Measurements from ENCODE around the gene TMEM161A. TPM values are rescaled to one million over a fixed set of nuclear protein-coding genes. Genes with fewer than 3 reads are reported as not detected.
A peak's percentile ranks its signal among the peaks of the same experiment; 100 is the strongest.

Gene TMEM161A
- total and polyA plus RNA-seq, 8 donors: 10.5 to 35.6 (median 12.2) TPM

- WGBS, 2 donors: 85 to 88% methylated on average over 7 of the region's 7 CpGs
- DNase-seq: no peak
Observed at GRCh38 chr19:19094513-19094912, 43.8 kb downstream of the TMEM161A start.

DNA sequence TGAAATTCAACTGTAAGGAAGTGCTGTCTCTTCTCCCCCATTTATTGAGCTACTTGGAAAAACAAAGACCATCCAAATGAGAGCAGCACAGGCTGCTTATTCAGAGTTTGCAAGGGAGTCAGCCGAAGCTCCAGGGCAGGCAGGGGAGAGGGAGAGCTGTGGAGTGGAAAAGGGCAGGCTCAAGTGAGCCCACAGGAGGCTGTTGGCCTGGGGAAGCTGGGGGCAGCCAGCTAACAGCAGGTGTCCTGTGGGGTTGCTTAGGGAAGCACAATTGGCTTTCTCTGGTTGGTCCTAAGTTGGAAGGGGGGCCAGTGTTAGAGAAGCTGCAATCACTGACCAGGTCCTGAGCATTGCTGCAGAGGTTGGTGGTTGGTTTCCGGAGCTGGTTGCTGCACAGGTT, 50.6 kb downstream of the TMEM161A start:
- no peak for ATAC-seq
- no peak for DNase-seq

More at GRCh38 chr19:19094513-19094912, 43.8 kb downstream of the TMEM161A start:
- Histone ChIP-seq H3K27ac (no peak overlapping the region), H3K36me3 (no peaks in the 10 kb centered on the region), H3K27me3 (no peaks in the 10 kb centered on the region), H3K9me3 (no peaks in the 10 kb centered on the region), H3K4me3 (no peak overlapping the region), H3K4me1 (no peaks in the 10 kb centered on the region)
- FAIRE-seq (no peak), ATAC-seq (no peak)
- TF ChIP-seq, protein P1, sequence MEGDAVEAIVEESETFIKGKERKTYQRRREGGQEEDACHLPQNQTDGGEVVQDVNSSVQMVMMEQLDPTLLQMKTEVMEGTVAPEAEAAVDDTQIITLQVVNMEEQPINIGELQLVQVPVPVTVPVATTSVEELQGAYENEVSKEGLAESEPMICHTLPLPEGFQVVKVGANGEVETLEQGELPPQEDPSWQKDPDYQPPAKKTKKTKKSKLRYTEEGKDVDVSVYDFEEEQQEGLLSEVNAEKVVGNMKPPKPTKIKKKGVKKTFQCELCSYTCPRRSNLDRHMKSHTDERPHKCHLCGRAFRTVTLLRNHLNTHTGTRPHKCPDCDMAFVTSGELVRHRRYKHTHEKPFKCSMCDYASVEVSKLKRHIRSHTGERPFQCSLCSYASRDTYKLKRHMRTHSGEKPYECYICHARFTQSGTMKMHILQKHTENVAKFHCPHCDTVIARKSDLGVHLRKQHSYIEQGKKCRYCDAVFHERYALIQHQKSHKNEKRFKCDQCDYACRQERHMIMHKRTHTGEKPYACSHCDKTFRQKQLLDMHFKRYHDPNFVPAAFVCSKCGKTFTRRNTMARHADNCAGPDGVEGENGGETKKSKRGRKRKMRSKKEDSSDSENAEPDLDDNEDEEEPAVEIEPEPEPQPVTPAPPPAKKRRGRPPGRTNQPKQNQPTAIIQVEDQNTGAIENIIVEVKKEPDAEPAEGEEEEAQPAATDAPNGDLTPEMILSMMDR (IDR thresholded peaks at IDR 0.05): no peak
- intact Hi-C loops (cut with DNase I): no loop called here

DNA sequence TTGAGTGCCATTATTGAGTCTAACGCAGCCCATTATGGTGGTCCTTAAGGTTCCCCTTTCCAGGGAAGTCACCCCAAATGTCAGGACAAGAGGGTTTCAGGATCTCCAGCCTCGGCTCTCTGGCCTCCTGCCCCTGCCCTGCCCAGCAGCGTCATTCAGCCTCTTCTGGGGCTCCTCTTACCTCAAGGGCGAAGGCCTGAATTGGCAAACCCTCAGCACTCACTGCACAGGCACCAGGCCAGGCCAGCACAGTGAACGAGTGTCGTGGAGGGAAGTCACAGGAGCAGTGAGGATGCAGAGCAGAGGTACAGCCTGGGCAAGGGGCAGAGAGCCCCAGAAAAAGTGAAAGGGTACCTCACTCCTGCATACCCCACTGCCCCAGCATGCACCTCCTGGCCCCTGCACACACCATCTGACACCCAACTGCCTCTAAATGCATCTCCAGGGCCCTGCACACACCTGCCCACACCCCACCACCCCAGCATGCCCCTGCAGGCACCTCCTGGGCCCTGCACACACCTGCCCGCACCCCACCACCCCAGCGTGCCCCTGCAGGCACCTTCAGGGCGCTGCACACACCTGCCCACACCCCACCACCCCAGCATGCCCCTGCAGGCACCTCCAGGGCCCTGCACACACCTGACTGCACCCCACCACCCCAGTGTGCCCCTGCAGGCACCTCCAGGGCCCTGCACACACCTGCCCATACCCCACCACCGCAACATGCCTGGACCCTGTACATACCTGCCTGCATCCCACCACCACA, 54.7 kb downstream of the TMEM161A start:
- H3K4me3 ChIP-seq: no peak overlapping the region
- H3K9me3 ChIP-seq: no peaks in the 10 kb centered on the region
- no peak for DNase-seq
- FAIRE-seq: no peak
- no peak overlapping the region for H3K27ac ChIP-seq
- H3K4me1 ChIP-seq: no peaks in the 10 kb centered on the region
- no peaks in the 10 kb centered on the region for H3K27me3 ChIP-seq
- intact Hi-C loops (cut with DNase I): no loop called here
- TF ChIP-seq, protein P1 (IDR thresholded peaks at IDR 0.05): no peak
- ATAC-seq: no peak
- no peaks in the 10 kb centered on the region for H3K36me3 ChIP-seq
- 86 to 87% methylated on average over 10 of the region's 10 CpGs for WGBS, 2 donors

More for the DNA sequence above, 50.6 kb downstream of the TMEM161A start:
- no peak overlapping the region for H3K27ac ChIP-seq
- no peaks in the 10 kb centered on the region for H3K36me3 ChIP-seq
- WGBS, 2 donors: 80 to 86% methylated on average over 2 of the region's 2 CpGs
- no peaks in the 10 kb centered on the region for H3K27me3 ChIP-seq
- no peaks in the 10 kb centered on the region for H3K4me1 ChIP-seq
- no peak for FAIRE-seq
- TF ChIP-seq, protein P1 (IDR thresholded peaks at IDR 0.05): no peak
- H3K4me3 ChIP-seq: no peak overlapping the region
- intact Hi-C loops (cut with DNase I): no loop called here
- H3K9me3 ChIP-seq: no peaks in the 10 kb centered on the region

- no peaks in the 10 kb centered on the region for H3K27me3 ChIP-seq
- WGBS, 2 donors: 78% methylated on average over 16 of the region's 16 CpGs
- ATAC-seq (peak in 1 of 4 donors; percentile 11), FAIRE-seq (no peak), DNase-seq (no peak)
- H3K9me3 ChIP-seq: no peaks in the 10 kb centered on the region
- no peaks in the 10 kb centered on the region for H3K4me1 ChIP-seq
- no peak overlapping the region for H3K4me3 ChIP-seq
- TF ChIP-seq, protein P1 (IDR thresholded peaks at IDR 0.05): no peak
- intact Hi-C loops (cut with DNase I): no loop called here
- H3K36me3 ChIP-seq: no peaks in the 10 kb centered on the region
- H3K27ac ChIP-seq: no peak overlapping the region
Observed at GRCh38 chr19:19081642-19082151, 56.6 kb downstream of the TMEM161A start.

GRCh38 chr19:19079571-19079970, 58.7 kb downstream of the TMEM161A start:
- no peak for FAIRE-seq
- intact Hi-C loops (cut with DNase I): no loop called here
- DNase-seq: no peak
- no peak for ATAC-seq
- no peaks in the 10 kb centered on the region for H3K36me3 ChIP-seq
- H3K27ac ChIP-seq: no peak overlapping the region
- WGBS, 2 donors: 100% methylated on average over 1 of the region's 1 CpG
- H3K4me3 ChIP-seq: no peak overlapping the region
- H3K9me3 ChIP-seq: no peaks in the 10 kb centered on the region
- H3K27me3 ChIP-seq: no peaks in the 10 kb centered on the region
- TF ChIP-seq, protein P1 (IDR thresholded peaks at IDR 0.05): no peak
- H3K4me1 ChIP-seq: no peaks in the 10 kb centered on the region
